GM19395 (cell line): ENCODE measurements around the gene TTLL1.

ENCODE experiments used
- ATAC-seq: cut with Tn5 transposase; IDR thresholded peaks from one replicate; pipeline ENCODE4 v1.9.1; 2021; ENCODE audit warnings: mild to moderate bottlenecking, moderate library complexity; ENCODE audit not compliant: unreplicated experiment

Gene TTLL1

DNA sequence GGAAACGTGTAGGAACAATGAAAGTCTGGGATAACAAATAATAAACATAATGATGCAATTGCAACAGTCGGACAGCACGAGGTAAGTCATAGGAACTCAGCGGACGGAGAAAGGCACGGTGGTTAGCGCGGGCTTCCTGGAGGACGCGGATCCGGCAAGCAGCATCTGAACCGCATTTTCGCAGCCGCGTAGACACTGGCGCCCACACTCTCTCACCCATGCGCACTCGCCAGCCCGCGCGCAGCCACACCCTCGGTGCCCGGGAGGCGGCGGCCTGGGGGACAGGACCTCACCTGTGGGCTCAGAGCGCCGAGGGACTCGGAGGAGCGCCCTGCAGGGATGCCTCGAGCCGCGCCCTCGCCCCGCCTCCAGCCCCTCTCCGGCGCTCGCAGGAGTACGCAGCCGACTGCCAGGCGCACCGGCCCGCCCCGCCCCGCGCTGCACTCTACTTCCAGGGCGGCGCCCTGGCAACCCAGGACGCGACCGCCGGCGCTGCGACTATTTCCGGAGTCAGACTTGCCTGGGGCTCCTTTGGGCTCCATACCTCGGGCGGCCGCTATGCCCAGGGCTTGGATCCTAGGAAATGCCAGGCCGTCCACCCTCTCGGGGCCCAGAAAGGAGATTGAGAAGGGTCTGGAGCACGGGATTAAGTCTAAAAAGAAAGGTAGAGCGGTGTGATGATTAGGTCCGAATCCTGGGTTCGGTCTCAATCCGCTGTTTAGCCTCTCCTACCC lies at the start of gene TTLL1:
TSS of gene TTLL1 (minus strand) at position 408 of the 734 bp plus-strand sequence. CDS start 13,805 bp downstream, outside the sequence.
- peak; percentile 70 for ATAC-seq

- no peak for ATAC-seq
Measured at GRCh38 chr22:43136801-43137200, 47.6 kb upstream of the TTLL1 start.

DNA sequence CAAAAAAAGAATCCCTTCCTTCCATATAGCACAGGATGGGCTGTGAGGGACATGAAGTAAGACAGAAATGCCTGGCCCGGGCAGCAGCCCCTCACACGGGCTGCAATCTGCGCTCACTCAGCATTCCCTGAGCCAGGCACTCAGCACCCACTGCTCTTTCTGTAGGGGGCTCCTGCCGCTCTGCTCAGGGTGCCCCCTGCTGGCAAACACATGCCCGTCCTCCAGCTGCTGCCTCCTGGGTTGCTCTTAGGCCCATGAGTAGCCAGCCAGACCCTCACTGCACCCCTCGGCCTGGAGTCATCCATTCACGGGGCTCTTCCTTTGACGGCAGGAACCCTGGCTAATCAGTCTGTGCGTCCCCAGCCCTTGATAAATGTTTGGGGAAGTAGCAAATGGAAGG lies 47.1 kb upstream of the TTLL1 start:
- ATAC-seq, result no peak

GRCh38 chr22:43135565-43135964 lies 46.4 kb upstream of the TTLL1 start:
- no peak for ATAC-seq

DNA sequence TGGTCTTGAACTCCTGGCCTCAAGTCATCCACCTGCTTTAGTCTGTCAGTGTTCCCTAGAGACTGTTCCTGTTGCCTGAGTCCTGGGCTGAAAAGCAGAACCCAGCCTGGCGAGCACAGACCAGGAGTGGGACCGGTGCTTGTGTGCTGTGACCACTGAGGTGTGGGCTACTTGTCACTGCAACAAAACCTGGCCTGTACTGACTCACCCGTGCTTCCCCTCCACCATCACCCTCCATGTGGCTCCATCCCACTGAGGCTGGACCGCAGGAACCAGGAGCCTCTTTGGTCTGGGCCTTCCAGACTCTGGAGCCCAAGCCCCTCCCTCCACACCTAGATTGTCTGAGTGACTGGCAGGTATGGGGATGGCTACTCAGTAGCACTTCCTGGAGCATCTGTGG lies 45.4 kb upstream of the TTLL1 start:
- ATAC-seq, result no peak

GRCh38 chr22:43133401-43133800 lies 44.2 kb upstream of the TTLL1 start:
- ATAC-seq, result no peak

DNA sequence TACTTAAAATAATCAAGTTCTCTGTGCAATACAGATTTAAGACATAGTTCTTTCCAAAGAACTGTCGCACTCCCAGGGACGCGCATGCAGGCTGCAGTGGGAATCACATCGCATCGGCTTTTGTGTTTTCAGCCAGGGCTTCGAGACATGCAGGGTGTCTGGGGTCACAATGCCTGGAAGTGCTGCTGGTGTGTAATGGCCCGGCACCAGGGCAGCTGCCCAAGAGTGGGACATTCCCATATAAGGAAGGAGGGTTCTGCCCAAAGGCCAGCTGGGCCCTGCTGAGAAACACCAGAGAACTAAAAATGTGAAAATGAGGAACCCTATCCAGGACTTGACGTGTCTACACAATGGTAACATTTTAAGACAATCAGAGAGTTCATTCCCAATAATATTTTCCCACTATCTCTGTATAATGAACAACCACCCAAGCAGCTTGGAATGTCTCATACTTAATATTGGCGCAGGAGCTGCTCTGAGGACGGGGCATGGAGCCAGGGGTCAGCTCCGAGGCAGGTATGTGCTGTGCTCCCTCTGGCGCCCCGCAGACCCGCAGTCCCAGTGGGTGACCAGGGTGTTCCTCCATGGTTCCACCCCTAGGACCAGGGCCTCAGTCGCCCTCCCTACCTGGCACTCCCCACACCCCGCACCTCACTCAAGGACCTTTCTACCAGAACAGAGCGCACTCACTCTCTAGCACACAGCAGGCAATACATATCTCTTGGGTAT lies 42.7 kb upstream of the TTLL1 start:
- no peak for ATAC-seq

DNA sequence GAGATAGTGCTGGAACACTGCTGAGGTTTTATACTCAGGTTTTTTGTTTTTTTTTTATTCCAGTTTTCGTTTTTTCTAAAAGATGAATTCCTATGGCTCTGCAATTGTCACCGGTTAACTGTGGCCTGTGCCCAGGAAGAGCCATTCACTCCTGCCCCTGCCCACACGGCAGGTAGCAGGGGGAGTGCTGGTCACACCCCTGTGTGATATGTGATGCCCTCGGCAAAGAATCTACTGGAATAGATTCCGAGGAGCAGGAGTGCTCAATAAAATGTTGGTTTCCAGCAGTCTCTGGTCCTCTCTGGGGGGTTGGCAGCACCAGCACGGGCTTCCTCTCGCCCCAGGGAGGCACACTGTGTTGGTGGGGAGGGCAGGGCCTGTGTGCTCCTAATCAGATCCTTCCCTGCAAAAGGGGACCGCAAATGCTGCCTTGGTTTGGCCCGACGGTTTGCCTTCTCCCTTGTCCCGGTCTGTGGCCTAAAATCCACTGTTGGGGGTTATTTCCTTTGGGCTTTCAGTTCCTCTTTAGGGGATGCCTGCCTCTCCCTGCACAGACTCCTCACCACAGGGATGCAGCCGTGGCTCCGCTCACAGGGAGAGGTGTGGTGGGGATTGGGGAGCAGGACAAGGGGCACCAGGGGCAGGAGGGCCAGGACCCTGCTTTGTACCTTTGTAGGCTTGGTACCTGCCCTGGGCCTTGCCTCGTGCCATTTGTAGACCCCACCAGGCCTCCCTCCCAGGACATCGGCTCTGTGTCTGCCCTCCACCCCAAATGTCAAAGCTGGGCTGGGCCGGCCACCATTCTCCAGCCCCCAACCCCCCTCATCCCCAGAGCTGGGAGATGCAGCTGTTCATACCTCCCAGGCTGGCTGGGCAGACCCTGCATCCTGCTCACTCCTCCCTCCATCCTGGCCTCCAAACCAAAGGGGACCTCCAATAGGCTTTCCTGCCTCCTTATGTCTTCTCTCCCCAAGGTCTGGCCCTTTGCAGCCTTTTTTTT lies 40.5 kb upstream of the TTLL1 start:
- no peak for ATAC-seq

DNA sequence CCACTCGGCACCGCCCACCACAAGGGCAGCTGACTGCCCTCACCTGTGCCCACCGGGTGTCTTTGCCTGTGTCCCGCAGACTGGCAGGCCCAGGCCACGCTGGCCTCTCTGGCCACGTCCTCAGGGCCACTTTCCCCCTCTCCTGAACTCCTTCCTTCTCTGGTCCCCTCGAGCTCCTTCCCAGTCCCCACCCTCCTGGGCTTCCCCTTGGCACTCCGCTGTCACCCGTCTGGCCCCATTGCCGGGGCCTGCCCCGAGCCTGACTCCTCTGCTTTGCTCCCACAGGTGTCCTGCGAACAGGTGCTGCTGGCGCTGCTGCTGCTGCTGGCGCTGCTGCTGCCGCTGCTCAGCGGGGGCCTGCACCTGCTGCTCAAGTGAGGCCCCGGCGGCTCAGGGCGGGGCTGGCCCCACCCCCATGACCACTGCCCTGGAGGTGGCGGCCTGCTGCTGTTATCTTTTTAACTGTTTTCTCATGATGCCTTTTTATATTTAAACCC lies 39.8 kb upstream of the TTLL1 start:
- no peak for ATAC-seq

- no peak for ATAC-seq
Measured at GRCh38 chr22:43128116-43128515, 38.9 kb upstream of the TTLL1 start.

GRCh38 chr22:43127166-43127908 lies 38.1 kb upstream of the TTLL1 start:
- no peak for ATAC-seq

GRCh38 chr22:43126501-43127165 lies 37.4 kb upstream of the TTLL1 start:
- no peak for ATAC-seq

- ATAC-seq, result no peak
Measured at GRCh38 chr22:43118953-43119458, 29.8 kb upstream of the TTLL1 start.

- no peak for ATAC-seq
Measured at GRCh38 chr22:43118024-43118849, 29.0 kb upstream of the TTLL1 start.

DNA sequence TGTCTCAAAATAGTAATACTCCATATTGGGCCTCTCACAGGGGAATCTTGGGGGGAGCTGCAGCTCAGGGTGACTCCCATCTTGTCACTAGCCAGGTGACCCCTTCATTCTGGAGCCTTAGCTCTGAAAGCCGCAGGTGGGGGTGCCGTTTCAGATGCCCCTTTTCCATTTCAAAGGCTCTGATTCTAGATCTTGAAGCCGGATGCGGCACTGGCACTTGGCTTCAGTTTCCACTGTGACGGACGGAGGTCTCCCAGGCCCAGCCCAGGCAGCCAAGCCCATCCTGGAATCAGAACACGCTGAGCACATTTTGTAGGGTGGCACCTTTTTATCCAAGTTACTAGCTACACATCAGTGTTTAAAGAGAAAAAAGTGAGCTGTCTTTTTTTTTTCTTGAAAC lies 27.7 kb upstream of the TTLL1 start:
- ATAC-seq, result no peak

DNA sequence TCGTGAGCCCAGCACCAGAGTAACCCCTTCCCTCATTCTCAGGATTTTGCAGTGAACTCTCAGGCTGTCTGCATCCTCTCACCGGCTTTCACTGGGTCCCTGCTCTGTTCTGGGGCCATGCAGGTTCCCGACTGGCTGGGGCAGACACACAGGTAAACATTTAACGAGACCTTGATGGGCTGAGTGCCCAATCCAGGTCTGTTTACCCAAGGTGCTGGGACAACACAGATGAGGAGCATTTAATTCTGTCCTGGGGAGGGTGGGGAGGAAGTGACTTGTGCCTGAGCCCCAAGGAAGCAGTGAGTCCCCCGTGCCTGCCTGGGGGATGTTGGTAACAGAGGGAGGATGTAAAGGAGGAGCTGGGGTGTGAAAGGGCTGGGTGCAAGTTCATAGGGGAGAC lies 25.8 kb upstream of the TTLL1 start:
- ATAC-seq, result no peak

DNA sequence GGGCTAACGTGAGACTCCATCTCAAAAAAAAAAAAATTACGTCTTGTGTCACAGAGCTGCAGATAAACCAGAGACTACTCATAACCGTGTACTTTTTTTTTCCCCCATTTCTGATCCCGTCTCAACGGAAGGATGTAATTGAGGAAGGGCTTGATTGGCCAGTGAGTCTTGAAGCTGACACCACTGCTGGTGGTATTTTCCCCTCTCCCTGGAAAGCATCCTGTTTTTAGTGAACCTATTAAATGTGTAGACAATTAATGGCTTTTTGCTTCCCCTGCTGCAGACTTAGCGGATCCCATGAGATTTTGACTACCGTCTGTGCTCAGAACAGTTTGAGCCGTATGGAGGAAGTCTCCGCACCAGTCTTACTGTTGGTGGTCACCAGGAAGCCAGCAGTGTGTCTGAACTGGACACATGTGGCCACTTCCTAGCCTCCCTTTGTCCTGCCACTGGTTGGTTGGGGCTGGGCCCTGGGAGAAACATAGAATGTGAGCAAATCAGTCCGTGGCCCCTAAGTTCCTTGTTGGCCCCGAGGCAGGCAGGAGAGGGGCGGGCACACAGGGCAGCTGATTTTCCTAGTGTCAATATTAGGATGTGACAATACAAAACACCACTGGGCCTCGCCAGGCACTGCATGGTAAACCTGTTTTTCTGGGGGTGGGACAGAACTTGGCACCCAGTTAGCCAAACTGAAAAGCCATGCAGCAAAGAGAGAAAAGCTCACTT lies 24.5 kb upstream of the TTLL1 start:
- ATAC-seq, result no peak
